HL-60/S4 treated with phorbol 12-myristate 13-acetate at 8.2 ng/mL for 4 days and 3 days (cell line): ENCODE data around the gene SLC45A3.

ENCODE experiments used
- in situ Hi-C: fragments of 300-500 bp; cut with MboI; formaldehyde crosslinking; loops from 2 replicates; pipeline ENCODE4 v1.15.0; 2022; ENCODE audit warnings: low sequenced_read_pairs

The SLC45A3 gene

GRCh38 chr1:205701420-205701819, 21.1 kb upstream of the SLC45A3 start:
- in situ Hi-C loops, result no loop called here

DNA sequence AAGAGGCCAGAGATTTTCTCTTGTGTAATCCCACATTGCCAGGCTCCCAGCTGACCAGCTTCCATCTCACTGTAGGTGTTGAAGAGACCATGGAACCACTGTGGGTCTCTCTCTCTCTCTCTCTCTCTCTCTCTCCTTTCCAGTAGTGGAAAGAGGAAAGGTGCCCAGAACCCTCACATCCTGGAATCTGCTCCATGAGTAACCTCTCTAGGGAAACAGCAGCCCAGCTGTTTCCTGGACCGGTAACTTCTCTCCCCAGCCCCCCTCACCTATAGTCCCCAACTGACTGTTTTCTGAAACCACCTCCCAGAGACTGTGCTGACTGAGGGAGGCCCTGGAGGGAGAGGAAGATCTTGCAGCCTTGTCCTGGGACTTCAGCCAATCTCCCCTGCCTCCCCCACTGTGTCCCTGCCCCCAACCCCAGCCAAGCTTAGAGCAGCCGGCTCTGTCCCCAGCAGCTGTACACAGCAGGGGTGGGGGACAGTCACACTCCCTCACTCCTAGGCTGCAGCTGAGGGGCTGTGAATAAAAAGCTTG, 20.6 kb upstream of the SLC45A3 start:
- in situ Hi-C loops, result no loop called here

DNA sequence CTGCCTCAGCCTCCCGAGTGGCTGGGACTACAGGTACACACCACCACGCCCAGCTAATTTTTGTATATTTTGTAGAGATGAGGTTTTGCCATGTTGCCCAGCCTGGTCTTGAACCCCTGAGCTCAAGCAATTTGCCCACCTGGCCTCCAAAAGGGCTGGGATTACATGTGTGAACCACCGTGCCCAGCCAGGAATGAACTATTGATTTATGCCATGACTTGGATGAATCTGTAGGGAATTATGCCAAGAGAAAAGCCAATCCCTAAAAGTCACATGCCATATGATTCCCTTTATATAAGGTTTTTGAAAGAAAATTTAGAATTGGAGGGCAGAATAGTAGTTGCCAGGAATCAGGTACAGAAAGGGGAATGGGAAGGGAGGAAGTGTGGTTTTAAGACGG, 19.1 kb upstream of the SLC45A3 start:
- in situ Hi-C loops, result no loop called here

GRCh38 chr1:205698921-205699320, 18.6 kb upstream of the SLC45A3 start:
- in situ Hi-C loops, result no loop called here

- in situ Hi-C loops, result no loop called here
Observed at GRCh38 chr1:205693421-205693991, 13.2 kb upstream of the SLC45A3 start.

DNA sequence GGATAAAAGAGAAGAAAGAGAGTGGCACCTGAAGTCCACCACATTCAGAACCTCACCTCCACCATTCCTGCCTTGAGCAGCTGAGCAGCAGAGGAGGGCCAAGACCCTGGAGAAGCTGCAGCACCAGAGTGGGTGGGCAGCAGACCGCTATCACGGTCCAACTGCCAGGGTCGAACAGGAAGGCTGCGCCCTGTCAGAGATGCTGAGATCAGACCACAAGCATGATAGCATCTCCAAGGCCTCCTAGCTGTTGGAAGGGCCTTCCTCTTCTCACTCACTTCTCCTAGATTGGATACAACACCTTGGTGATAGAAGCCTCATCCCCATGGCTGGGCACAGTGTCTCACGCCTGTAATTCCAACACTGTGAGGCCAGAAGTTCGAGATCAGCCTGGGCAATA, 12.1 kb upstream of the SLC45A3 start:
- in situ Hi-C loops, result no loop called here

DNA sequence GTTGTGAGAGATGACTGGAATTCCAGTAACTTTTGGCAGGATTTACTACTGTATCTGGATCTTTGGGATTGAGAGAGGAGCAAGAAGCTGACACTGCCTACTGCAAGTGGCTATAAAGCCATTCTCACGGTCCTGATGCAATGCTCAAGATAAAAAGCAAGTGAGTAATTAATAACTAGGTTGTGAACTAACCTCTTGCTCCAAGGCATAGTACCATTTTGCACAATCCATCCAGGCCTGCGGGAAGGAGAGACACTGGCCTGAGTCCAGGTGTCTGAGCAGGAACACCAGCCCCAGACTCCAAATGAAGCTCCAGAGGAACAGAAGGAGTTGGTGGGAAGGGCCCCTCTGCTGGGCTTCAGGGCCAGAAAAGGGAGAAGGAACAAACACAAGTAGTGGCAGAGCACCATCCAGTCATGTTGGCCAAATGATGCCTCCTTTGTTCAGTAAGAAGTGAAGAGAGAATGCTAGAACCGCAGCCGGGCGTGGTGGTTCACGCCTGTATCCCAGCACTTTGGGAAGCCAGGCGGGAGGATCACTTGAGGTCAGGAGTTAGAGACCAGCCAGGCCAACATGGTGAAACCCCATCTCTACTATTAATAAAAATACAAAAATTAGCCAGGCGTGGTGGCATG, 9.9 kb upstream of the SLC45A3 start:
- in situ Hi-C loops, result no loop called here

DNA sequence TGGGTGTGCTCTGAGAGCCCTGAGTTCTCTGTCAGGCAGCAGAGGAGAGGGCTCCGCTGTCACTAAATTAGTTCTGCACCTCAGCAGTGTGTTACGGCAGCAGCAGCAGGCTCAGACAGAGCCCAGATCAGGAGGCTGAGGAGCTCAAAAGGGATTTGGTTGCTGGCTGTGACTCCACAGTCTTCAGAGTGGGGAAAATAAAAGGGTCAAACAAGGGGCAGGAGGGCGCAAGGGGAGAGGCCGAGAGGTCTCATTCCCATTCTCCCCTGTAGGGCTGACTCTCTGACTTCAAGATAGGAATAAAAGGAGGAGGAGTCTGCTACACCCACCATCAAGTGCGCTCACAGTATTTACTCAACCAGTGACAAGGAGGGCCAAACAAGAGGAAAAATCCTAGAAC, 9.2 kb upstream of the SLC45A3 start:
- in situ Hi-C loops, result no loop called here

- in situ Hi-C loops, result no loop called here
Observed at GRCh38 chr1:205688171-205689080, 8.1 kb upstream of the SLC45A3 start.

DNA sequence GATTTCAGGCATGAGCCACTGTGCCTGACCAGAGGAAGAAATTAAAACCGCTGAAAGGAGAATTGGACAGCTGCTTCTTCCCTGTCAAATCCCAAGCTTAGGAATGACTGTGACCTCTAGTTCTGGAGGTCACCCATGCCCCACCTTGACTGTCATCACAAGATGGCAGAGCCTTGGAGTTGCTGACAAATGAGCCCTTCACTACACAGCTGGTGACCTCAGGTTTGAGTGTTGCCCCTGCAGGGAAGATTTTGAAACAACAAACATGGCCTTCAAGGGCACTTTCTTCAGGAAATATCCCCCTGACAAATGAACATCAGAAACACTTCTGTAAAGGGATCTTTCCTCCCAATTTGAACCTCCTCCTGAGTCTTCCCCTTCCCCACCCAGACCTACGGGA, 6.9 kb upstream of the SLC45A3 start:
- in situ Hi-C loops, result no loop called here

DNA sequence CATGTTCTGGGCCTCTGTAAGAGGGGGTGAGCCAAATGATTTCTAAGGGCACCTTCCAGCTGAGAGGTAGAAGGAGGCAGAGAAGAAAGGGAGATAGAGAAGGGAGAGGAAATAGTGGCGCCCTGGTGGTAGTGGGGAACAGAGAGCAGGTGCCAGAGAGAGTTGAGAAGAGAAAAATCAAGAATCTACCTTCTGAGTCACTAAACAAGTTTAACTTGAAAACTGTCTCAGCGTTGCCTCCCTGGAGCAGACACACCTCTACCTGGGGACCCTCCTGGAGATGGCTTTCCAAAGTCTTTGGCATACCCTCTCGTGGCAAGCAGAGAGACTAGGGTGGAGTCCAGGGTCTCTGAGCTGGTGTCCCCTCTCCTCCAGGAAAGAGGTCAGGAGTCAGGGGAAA, 1.1 kb upstream of the SLC45A3 start:
- in situ Hi-C loops, result no loop called here

DNA sequence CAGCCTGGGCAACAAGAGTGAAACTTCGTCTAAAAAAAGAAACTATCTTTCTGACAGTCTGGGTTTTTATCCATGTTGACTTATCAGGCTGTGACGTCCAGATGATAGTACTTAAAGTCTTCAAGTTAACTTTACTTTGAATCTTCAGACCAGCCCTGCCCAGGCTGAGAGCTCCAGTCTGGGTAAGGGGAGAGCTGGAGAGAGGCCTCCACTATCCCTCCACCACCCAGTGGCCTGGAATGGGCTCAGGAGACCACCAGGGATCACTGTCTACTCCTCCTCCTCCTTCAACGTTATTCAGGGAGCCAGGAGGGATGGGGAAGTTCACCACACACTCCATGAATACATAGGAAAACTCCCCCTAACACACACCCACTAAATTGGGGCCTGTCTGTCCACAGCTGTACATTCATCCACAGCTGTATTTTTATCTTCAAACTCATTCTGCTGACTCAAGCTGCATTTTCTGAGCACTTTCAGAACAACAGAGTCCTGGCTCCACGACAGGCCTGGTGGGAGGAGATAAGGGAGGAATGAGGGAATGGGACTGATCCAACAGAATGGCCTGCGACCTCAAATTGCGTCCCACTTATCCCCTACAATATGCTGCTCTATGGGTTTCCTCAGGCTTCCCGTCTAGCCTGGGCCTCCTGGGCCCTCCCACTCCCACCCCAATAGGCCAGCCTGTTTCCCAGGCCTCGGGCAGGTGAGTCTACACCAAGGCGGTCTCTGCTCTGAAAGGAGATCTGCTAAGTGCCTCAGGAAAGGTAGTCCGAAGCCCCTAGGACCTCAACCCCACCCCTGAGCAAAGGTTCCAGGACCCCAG, 1.8 kb downstream of the SLC45A3 start:
- in situ Hi-C loops, result no loop called here

DNA sequence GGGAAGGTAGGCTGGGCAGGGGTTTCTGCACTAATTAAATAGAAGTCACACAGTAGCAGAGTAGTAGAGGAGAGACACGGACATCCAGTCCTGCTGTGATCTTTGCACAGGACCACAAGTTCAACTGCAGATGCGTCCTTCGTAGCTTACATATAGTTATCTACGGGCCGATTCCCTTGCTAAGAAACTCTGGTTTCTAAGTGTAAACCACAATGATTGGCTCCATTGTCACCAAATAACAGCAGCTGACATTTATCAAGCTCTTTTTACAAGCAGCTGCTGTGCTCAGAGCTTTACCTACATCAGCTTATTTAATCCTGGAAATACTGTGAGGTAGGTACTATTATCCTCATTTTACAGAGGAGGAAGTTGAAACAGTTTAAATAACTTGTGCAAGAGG, 3.1 kb downstream of the SLC45A3 start:
- in situ Hi-C loops, result no loop called here

DNA sequence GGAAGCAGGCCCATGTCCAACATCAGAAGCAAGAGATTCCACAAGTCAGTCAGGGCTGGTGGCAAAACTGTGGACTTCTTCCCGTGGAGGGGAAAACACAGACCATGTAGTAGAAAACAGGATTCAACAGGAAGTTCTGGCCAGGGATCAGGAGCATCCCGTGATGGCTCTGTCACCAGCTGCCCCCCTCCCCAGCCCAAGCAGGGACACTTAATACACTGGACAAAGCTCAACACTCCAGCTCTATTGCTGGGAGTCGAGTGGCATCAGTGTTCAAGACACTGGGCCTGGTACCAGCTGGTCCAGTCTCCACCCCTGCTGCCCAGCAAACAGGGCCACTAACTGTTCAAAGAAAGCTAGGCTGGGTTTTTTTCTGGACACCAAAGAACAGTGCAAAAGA, 3.7 kb downstream of the SLC45A3 start:
- in situ Hi-C loops, result no loop called here

DNA sequence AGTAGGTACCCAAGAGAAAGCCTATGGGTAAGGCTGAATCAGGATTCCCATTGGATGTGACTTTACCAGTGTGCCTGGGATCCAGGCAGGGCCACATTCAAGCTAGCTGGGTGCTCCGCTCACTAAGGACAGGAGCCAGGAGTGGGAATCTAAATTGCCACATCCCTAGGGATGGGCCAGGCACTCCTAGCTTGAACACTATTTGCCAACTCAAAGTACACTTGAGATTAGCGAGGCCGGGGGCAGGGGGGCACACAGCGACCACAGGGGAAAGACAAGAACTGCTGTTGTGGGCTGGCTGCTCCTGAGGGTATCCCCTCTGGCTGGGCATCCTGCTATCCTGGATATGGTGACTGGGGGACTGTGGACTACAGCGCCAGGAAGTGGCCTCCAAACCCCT, 4.3 kb downstream of the SLC45A3 start:
- in situ Hi-C loops, result no loop called here

DNA sequence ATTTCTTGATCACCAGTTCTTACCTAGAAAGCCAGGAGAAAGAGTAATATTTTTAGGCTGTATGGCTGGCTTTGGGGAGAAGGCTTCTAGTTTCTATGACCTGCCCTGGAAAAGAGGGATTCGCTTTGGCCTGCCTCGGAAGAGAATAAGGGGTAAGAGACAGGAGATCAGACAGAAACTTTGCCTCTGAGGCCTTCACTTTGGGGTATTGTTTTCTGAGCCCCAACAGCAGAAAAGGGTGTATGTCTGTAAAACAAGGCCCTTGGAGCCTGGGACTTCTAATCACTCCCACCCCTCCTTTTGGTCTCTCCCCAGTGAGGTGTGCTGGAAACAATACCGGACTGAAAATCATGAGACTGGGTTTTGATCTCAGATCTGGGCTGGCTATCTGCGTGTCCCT, 5.1 kb downstream of the SLC45A3 start:
- in situ Hi-C loops, result no loop called here

DNA sequence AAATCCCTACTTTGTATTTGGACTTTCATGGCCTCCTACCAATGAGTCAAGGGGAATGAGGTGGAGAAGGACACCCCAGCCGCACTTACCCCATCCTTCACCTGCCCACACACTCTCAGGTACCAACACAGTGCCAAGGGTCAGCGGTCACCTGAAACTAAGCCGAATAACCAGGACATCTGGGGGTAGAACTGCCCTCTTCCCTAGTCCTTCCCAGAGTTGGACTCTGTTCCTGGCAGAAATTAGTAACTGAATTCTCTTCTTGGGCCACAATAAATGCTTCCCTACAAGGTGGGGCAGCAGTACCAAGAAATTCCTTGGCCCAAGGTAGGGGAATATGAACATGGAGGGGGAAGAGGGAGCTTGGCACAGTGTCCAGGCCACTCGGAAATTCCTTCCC, 7.3 kb downstream of the SLC45A3 start:
- in situ Hi-C loops, result no loop called here

GRCh38 chr1:205672395-205672889, 7.9 kb downstream of the SLC45A3 start:
- in situ Hi-C loops, result no loop called here

DNA sequence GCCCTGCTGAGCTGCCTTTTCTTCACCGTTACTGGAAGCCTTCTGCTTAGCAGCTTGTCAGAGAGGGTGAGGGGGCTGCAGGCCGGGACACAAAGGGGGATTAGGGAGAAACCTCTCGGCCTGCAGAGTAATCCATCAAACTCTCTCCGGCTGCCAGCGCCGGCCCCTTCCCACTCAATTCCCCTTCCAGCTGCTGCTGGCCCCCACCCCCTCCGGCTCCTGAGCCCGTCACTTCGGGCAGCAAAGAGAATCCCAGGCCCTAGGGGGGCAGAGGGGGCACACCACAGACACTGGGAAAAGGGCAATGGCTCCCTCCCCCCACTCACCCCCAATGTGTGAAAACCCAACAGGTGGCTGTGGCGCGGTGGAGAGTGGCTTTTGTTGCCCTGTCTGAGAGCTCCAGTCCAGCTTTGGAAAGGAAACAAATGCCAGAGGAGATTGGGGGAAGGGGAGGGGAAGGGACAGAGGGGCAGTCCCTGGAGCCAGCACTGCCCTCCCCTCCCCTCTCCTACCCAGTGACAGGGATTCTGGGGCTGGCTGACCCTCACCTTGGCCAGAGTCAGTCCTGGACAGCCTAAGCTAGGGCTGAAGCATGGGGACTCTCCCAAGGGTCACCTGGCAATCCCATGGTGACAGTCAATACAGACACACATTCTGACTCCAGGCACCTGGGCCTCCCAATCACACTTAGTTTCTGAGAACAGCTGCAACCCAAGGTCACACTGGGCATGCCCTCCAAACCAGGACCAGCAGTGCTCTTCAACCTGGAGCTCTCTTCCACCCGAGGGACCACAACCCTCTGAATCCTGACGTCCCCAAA, 9.5 kb downstream of the SLC45A3 start:
- in situ Hi-C loops, result no loop called here

- in situ Hi-C loops, result no loop called here
Observed at GRCh38 chr1:205670150-205670446, 10.2 kb downstream of the SLC45A3 start.
